ENCODE data around the gene SPN.
"Not testable (repeated sequence)": the region's sequence is repeated elsewhere in the genome, so short reads cannot be mapped to it uniquely, and the experiment has no call there.

SPN gene, protein sequence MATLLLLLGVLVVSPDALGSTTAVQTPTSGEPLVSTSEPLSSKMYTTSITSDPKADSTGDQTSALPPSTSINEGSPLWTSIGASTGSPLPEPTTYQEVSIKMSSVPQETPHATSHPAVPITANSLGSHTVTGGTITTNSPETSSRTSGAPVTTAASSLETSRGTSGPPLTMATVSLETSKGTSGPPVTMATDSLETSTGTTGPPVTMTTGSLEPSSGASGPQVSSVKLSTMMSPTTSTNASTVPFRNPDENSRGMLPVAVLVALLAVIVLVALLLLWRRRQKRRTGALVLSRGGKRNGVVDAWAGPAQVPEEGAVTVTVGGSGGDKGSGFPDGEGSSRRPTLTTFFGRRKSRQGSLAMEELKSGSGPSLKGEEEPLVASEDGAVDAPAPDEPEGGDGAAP

GRCh38 chr16:29663016-29663806 is at the start of gene SPN:
TSS of gene SPN (plus strand) at chr16:29663247. CDS start at chr16:29663729, 482 bp downstream.
- FAIRE-seq (no peak), DNase-seq (ENCODE audit: insufficient read length, low spot score) (no peak)

- not testable (repeated sequence) for FAIRE-seq
Observed at GRCh38 chr16:29613307-29614057, 49.6 kb upstream of the SPN start.

DNA sequence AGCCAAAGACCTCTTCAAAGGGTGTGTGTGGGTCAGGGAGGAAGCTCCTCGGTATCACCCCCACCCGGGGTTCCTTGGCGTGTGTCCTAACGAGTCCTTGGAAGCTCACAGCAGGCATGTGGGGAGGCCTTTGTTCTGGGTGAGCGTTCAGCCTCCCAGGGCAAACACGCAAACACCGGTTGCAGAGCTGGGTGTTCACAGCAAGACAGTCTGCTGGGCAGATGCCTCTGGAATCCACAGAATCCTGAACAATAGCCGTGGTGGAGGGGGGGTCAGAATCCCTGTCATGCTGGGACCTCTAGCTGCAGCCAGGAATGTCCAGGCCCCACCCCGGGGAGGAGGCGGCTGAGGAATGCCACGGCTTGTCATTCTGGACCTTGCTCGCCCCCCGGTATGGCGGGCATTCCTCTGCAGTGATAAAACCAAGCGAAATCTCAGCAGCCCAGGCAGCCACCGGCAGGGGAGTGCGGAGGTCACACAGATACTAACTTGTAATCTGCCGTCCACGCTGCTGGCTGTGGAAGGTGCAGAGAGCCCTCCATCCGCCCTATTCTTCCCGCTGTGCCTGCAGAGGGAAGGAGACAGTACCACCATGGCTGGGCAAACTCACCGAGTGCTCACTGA is 48.2 kb upstream of the SPN start:
- DNase-seq (ENCODE audit: insufficient read length, low spot score); FAIRE-seq: not testable (repeated sequence)

More at GRCh38 chr16:29613307-29614057, 49.6 kb upstream of the SPN start:
- peak; percentile 37 for DNase-seq (ENCODE audit: insufficient read length, low spot score)

DNA sequence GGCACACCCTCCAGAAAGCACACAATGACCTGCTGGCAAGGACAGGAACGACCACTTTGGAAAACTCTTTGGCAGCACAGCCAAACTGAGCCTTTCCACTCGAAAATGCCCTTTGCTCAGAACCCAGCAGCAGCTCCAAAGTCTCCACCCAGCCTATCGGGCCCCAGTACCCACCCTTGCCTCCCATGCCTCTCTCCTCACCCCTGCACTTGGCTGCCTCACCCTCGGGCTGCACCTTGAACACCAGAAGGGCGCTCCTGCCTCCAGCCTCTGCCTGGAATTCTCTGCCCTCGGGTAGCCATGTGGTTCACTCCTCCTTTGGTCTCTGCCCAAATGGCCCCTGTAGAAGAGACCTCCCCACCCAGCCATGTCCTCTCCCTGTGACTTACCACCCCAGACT is 46.9 kb upstream of the SPN start:
- FAIRE-seq; DNase-seq (ENCODE audit: insufficient read length, low spot score): not testable (repeated sequence)

- not testable (repeated sequence) for DNase-seq (ENCODE audit: insufficient read length, low spot score)
Observed at GRCh38 chr16:29620591-29620990, 42.5 kb upstream of the SPN start.

DNA sequence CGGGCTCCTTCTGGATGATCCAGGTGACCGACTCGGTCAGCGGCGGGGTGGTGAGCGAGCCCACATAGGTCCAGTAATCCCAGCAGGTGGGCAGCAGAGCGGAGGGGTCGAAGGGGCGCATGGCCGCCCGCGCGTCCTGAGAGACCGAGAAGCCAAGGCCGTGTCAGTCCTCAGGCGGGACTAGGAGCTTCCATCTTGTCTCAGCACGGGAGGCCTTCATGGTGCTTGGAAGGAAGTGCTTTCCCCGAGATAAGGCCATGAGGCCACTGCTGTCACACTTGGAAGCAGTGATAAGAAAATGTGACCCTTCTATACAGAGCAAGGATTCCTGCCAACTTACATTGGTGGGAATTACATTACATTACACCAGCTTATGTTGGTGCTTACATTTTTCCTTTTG is 40.3 kb upstream of the SPN start:
- not testable (repeated sequence) for FAIRE-seq; DNase-seq (ENCODE audit: insufficient read length, low spot score)

More at GRCh38 chr16:29620591-29620990, 42.5 kb upstream of the SPN start:
- not testable (repeated sequence) for FAIRE-seq

GRCh38 chr16:29623253-29623652 is 39.8 kb upstream of the SPN start:
- DNase-seq (ENCODE audit: insufficient read length, low spot score); FAIRE-seq: not testable (repeated sequence)

DNA sequence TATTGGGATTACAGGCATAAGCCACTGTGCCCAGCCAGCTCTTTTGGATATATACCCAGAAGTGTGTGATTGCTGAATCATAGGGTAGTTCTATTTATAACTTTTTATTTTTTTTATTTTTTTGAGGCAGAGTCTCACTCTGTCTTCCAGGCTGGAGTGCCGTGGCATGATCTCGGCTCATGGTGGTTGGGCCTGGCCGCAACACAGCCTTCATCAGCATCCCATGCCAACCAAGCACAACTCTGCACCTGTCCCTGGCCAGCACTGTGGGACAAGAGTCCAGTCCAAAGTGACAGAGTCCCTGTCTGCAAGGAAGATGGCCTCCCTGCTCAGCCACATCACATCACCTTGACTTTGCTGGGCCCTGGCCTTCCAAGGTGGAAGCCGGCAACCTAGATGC is 37.9 kb upstream of the SPN start:
- not testable (repeated sequence) for DNase-seq (ENCODE audit: insufficient read length, low spot score); FAIRE-seq

DNA sequence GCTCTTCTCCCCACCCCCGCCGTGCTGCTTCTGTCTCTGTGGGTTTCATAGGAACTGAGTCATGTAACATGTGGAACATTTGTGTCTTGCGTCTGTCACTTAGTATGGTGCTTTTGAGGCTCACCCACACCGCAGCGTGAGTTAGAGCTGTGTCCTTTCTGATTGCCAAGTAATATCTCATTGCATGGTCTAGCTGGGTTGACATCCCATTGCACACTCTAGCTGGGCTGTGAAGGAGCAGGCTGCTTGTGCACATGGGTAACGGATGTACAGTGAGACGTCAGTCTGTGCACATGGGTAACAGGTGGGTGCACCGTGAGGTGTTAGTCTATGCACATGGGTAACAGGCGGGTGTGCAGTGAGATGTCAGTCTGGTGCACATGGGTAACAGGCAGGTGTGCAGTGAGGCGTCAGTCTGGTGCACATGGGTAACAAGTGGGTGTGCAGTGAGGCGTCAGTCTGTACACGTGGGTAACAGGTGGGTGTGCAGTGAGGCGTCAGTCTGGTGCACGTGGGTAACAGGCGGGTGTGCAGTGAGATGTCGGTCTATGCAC is 36.2 kb upstream of the SPN start:
- DNase-seq (ENCODE audit: insufficient read length, low spot score); FAIRE-seq: not testable (repeated sequence)

DNA sequence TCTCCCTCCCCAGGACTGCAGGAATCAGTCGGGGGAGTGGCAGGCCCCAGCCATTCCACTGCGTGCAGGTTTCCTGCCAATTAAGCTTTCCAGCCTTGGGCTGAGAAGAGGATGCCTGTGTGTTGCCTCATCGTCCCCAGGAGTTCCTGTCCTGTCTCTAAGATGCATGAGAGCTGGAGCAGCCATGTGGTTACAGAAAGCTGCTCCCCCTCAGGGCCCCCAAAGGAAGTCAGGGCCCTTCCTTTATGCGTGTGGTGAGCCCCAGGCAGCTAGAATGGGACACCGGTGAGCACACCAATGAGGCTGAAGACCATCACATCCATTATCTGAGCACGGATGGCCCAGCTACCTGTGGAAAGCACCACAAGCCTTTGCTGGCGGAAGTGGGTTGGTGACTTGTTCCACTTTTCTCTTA is 35.4 kb upstream of the SPN start:
- not testable (repeated sequence) for FAIRE-seq; DNase-seq (ENCODE audit: insufficient read length, low spot score)

- FAIRE-seq; DNase-seq (ENCODE audit: insufficient read length, low spot score): not testable (repeated sequence)
Observed at GRCh38 chr16:29628707-29629106, 34.3 kb upstream of the SPN start.

- not testable (repeated sequence) for FAIRE-seq; DNase-seq (ENCODE audit: insufficient read length, low spot score)
Observed at GRCh38 chr16:29629318-29629717, 33.7 kb upstream of the SPN start.

DNA sequence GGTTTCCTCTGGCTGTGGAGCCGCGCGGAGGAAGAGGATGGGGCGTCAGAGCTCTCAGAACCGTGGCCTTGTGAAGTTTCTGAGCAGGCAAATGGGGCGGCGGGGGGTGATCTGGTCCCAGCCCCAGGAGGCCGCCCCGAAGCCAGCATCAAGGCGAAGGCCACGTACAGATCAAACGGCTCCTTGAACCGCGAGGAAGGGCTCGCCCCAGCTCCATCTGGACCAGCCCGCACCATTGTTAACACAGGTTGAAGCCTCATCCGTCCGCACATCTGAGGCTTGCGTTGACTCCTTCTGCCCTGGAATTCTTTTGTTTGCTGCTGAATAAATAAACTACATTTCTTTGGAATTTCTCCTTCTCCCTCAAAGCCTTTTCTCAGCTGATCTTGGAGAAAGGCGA is 31.4 kb upstream of the SPN start:
- not testable (repeated sequence) for DNase-seq (ENCODE audit: insufficient read length, low spot score); FAIRE-seq

- FAIRE-seq; DNase-seq (ENCODE audit: insufficient read length, low spot score): not testable (repeated sequence)
Observed at GRCh38 chr16:29635902-29636301, 27.1 kb upstream of the SPN start.

GRCh38 chr16:29636368-29636767 is 26.7 kb upstream of the SPN start:
- DNase-seq (ENCODE audit: insufficient read length, low spot score); FAIRE-seq: not testable (repeated sequence)

DNA sequence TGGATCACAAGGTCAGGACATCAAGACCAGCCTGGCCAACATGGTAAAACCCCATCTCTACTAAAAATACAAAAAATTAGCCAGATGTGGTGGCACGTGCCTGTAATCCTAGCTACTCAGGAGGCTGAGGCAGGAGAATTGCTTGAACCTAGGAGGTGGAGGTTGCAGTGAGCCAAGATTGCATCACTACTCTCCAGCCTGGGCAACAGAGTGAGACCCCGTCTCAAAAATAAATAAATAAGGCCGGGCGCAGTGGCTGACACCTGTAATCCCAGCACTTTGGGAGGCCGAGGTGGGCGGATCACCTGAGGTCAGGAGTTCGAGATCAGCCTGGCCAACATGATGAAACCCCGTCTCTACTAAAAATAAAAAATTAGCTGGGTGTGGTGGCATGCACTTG is 24.3 kb upstream of the SPN start:
- DNase-seq (ENCODE audit: insufficient read length, low spot score); FAIRE-seq: not testable (repeated sequence)

GRCh38 chr16:29641561-29641960 is 21.5 kb upstream of the SPN start:
- peak; percentile 29 for DNase-seq (ENCODE audit: insufficient read length, low spot score)

DNA sequence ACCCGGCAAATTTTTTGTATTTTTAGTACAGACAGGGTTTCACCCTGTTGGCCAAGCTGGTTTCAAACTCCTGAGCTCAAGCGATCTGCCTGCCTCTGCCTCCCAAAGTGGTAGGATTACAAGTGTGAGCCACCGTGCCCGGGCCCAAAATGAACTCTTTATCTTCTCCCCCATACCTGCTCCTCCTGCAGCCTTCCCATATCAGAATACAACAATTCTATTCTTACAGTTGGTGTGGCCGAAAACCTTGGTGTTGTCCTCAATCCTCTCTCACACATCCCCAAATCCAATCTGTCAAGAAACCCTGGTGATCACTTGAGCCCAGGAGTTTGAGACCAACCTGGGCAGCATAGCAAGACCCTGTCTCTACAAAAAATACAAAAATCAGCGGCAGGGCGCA is 19.5 kb upstream of the SPN start:
- no peak for FAIRE-seq
- no peak for DNase-seq (ENCODE audit: insufficient read length, low spot score)

More at GRCh38 chr16:29641561-29641960, 21.5 kb upstream of the SPN start:
- no peak for FAIRE-seq

DNA sequence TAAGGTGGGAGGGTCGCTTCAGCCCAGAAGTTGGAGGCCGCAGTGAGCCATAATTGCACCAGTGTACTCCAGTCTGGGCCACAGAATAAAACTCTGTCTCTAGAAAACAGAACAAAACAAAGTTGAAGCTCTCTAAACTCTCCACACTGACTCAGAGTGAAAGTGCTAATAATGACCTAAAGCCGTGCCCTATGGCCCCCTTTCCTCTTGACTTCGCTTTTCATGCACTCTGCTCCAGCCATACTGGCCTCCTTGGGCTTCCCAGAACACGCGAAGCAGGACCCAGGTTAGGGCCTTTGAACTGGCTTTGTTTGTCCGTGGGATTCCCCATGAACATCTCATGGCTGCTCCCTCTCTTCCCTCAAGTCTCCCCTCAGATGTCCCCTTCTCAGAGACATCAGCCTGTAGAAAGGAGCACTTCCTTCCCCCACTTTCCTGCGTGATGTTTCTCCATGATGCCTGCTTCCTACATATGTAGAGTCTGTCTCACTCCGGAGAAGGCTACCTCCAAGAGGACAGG is 18.6 kb upstream of the SPN start:
- no peak for FAIRE-seq
- DNase-seq (ENCODE audit: insufficient read length, low spot score) = no peak
